ENCODE data around the gene RNH1. TPM values are rescaled to one million over a fixed set of nuclear protein-coding genes. Genes with fewer than 3 reads are reported as not detected.

The RNH1 gene
- total RNA-seq, 1 experiment from 2014 or later = 60.0 TPM

DNA sequence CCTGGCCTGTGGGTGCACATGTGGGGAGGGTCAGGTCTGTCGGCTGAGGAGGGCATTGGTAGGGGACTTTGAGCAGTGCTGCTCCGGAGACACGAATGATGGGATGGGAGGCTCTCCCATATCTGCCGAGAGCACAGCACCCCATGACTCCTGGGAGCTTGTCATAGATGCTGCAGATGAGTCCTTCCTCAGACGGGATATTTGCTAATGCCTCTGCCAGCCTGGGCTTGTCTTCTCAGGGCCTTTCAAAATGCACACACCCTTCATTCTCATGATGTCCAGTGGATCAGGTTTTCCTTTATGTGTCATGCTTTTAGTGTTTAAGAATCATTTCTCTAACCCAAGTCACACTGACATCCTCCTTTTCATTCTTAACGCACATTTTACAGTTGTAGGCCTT lies 8.1 kb upstream of the RNH1 start:
- no peak overlapping the region for H3K27ac Mint-ChIP-seq

More for the DNA sequence above, 8.1 kb upstream of the RNH1 start:
- Histone ChIP-seq H3K27me3 (ENCODE audit: insufficient read depth, low read length) (no peaks in the 10 kb centered on the region), H3K4ac (ENCODE audit: low read depth, low read length) (no peak overlapping the region), H3K79me2 (ENCODE audit: insufficient read depth, low read length) (no peaks in the 10 kb centered on the region), H3K23ac (ENCODE audit: insufficient read length, low read depth, low read length) (no peak overlapping the region), H3K79me1 (ENCODE audit: insufficient read depth, low read depth, low read length, poor library complexity, severe bottlenecking) (no peaks in the 10 kb centered on the region), H3T11ph (ENCODE audit: low read length) (no peak overlapping the region), H4K5ac (ENCODE audit: insufficient read length, low read depth, low read length) (no peak overlapping the region), H3K18ac (ENCODE audit: insufficient read length, low read depth, low read length) (no peak overlapping the region), H3K4me1 (ENCODE audit: insufficient read depth, low read length) (no peaks in the 10 kb centered on the region), H3K23me2 (ENCODE audit: insufficient read length, low read depth, low read length, poor library complexity, severe bottlenecking) (peaks cover 3% of the 10 kb centered on the region), H4K91ac (ENCODE audit: insufficient read length, low read depth, low read length) (no peak overlapping the region), H4K8ac (replicated peaks; ENCODE audit: insufficient read length, low read depth, low read length) (no peak overlapping the region), H2BK5ac (ENCODE audit: insufficient read length, low read length) (no peak overlapping the region), H3K9me3 (ENCODE audit: control insufficient read depth, low read depth, low read length) (no peaks in the 10 kb centered on the region), H4K20me1 (ENCODE audit: control insufficient read depth, insufficient read depth, insufficient read length) (no peaks in the 10 kb centered on the region), H2AK5ac (ENCODE audit: insufficient read length, low read length) (no peak overlapping the region), H3K4me2 (ENCODE audit: insufficient read depth, insufficient read length, low read length) (no peak overlapping the region), H3K56ac (ENCODE audit: insufficient read length, low read depth, low read length) (no peak overlapping the region), H3K9ac (ENCODE audit: extremely low read depth, insufficient read length, low read length) (no peak overlapping the region), H2BK120ac (ENCODE audit: low read depth, low read length, poor library complexity, severe bottlenecking) (no peak overlapping the region), H2AFZ (ENCODE audit: low read length) (no peak overlapping the region), H2BK15ac (ENCODE audit: low read depth, low read length) (no peak overlapping the region), H3K14ac (ENCODE audit: insufficient read depth, low read length) (no peak overlapping the region), H2BK12ac (ENCODE audit: insufficient read length, low read depth, low read length) (no peak overlapping the region), H3K27ac (ENCODE audit: insufficient read length, low read depth, low read length) (no peak overlapping the region), H2BK20ac (ENCODE audit: low read depth, low read length, poor library complexity, severe bottlenecking) (no peak overlapping the region)
- no CpG with 5 or more reads among the region's 6 CpGs for WGBS (ENCODE audit: extremely low coverage, insufficient read length, low lambda C conversion rate)
- H3K4me1 Mint-ChIP-seq = peaks cover 3 to 4% of the 10 kb centered on the region in 2 experiments; a peak in 3 of 4 replicates
- no peak for DNase-seq
- H3K9me3 Mint-ChIP-seq = peaks cover 27% of the 10 kb centered on the region in 2 experiments
- TF ChIP-seq, protein P1, sequence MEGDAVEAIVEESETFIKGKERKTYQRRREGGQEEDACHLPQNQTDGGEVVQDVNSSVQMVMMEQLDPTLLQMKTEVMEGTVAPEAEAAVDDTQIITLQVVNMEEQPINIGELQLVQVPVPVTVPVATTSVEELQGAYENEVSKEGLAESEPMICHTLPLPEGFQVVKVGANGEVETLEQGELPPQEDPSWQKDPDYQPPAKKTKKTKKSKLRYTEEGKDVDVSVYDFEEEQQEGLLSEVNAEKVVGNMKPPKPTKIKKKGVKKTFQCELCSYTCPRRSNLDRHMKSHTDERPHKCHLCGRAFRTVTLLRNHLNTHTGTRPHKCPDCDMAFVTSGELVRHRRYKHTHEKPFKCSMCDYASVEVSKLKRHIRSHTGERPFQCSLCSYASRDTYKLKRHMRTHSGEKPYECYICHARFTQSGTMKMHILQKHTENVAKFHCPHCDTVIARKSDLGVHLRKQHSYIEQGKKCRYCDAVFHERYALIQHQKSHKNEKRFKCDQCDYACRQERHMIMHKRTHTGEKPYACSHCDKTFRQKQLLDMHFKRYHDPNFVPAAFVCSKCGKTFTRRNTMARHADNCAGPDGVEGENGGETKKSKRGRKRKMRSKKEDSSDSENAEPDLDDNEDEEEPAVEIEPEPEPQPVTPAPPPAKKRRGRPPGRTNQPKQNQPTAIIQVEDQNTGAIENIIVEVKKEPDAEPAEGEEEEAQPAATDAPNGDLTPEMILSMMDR (conservative IDR thresholded peaks at IDR 0.05) = no peak
- H3K27me3 Mint-ChIP-seq (ENCODE audit: low read depth) = peaks cover 2% of the 10 kb centered on the region
- H3K36me3 Mint-ChIP-seq (ENCODE audit: insufficient read depth in 1 of 3, low read depth in 3 of 3) = peaks cover 33 to 43% (median 41%) of the 10 kb centered on the region in 3 experiments
- H3K4me3 Mint-ChIP-seq = no peak overlapping the region
